ENCODE results near the gene MYO15B.

The MYO15B gene

DNA sequence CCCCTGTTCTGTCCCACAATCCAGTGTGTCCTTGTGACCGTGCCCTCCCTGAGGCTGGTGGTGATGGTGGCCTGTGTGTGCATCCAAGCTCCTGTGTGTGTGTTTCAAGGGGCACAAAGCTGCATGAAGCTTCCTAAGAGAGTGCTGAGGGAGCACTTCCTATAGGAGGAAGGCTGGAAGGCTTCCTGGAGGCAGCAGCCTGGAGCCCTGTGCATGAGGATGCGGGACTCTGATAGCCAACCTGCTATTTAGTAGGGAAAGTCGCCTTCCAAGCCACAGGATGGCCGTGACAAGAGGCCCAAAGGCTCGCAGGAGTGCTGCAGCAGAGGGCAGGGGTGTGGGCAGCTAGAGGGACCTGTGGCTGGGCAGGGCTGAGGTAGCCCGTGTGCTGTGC is 8.3 kb downstream of the MYO15B start:
- no peak overlapping the region for H3K27ac ChIP-seq (replicated peaks)
- TF ChIP-seq GABPA (IDR thresholded peaks at IDR 0.05; ENCODE audit: low read depth) (no peak), SPI1 (IDR thresholded peaks at IDR 0.05; ENCODE audit: borderline replicate concordance, low read depth) (no peak), REST (IDR thresholded peaks at IDR 0.05; ENCODE audit: insufficient replicate concordance, low read depth) (no peak), CTCF (IDR thresholded peaks at IDR 0.05; ENCODE audit: insufficient read depth, low read length) (no peak), POLR2AphosphoS5 (IDR thresholded peaks at IDR 0.05; ENCODE audit: low read depth) (no peak)
- no peak for DNase-seq (ENCODE audit: low read depth in 1 of 2, low spot score in 1 of 2)
- no peak overlapping the region for H3K4me3 ChIP-seq (replicated peaks; ENCODE audit: insufficient read depth, low read length)
- no peaks in the 10 kb centered on the region for H3K27me3 ChIP-seq (ENCODE audit: insufficient read depth, poor library complexity, severe bottlenecking)

GRCh38 chr17:75596320-75597087 is 8.9 kb downstream of the MYO15B start:
- Histone ChIP-seq H3K27me3 (ENCODE audit: insufficient read depth, poor library complexity, severe bottlenecking) (no peaks in the 10 kb centered on the region), H3K27ac (replicated peaks) (no peak overlapping the region)

More at GRCh38 chr17:75596320-75597087, 8.9 kb downstream of the MYO15B start:
- H3K4me3 ChIP-seq (replicated peaks; ENCODE audit: insufficient read depth, low read length) = no peak overlapping the region
- no peak for DNase-seq (ENCODE audit: low read depth in 1 of 2, low spot score in 1 of 2)
- TF ChIP-seq POLR2AphosphoS5 (IDR thresholded peaks at IDR 0.05; ENCODE audit: low read depth) = no peak
- TF ChIP-seq GABPA (IDR thresholded peaks at IDR 0.05; ENCODE audit: low read depth) = no peak
- no peak for TF ChIP-seq CTCF (IDR thresholded peaks at IDR 0.05; ENCODE audit: insufficient read depth, low read length)
- no peak for TF ChIP-seq SPI1 (IDR thresholded peaks at IDR 0.05; ENCODE audit: borderline replicate concordance, low read depth)
- TF ChIP-seq REST (IDR thresholded peaks at IDR 0.05; ENCODE audit: insufficient replicate concordance, low read depth) = no peak
